ENCODE results near the gene PRR15L. TPM values are rescaled to one million over a fixed set of nuclear protein-coding genes. Genes with fewer than 3 reads are reported as not detected.

PRR15L gene
- total and polyA plus RNA-seq, 2 donors (not counting 1 experiment from before 2014, with no cell fraction given), result not detected

- Histone ChIP-seq H3K4me3 (ENCODE audit: control extremely low read depth in 1 of 5, extremely low read depth in 1 of 5, insufficient read depth in 1 of 5, low read depth in 2 of 5, low read length in 4 of 5) (no peak overlapping the region), H3K4me1 (ENCODE audit: control insufficient read depth in 2 of 2, insufficient read depth in 2 of 2, low read length in 2 of 2) (no peaks in the 10 kb centered on the region), H3K27me3 (replicated peaks in 1 of 4; ENCODE audit: control extremely low read depth in 1 of 4, control insufficient read depth in 3 of 4, insufficient read depth in 4 of 4, low read length in 3 of 4) (no peaks in the 10 kb centered on the region), H3K9ac (ENCODE audit: low read length) (no peak overlapping the region), H4K20me1 (ENCODE audit: control insufficient read depth, insufficient read depth, low read length, poor library complexity, severe bottlenecking) (no peaks in the 10 kb centered on the region), H3K27ac (ENCODE audit: low read length in 2 of 2) (no peak overlapping the region), H3K9me3 (ENCODE audit: control extremely low read depth in 1 of 3, control insufficient read depth in 2 of 3, insufficient read depth in 1 of 3, low read length in 2 of 3) (no peaks in the 10 kb centered on the region), H2AFZ (ENCODE audit: insufficient read depth, low read depth, low read length, poor library complexity, severe bottlenecking) (no peak overlapping the region), H3K36me3 (replicated peaks in 1 of 2; ENCODE audit: control extremely low read depth in 1 of 2, control insufficient read depth in 1 of 2, extremely low read depth in 1 of 2, insufficient read depth in 2 of 2, low read length in 1 of 2) (peaks cover 13 to 45% of the 10 kb centered on the region in 2 experiments), H3K79me2 (ENCODE audit: control insufficient read depth, insufficient read depth, low read length) (no peaks in the 10 kb centered on the region), H3K4me2 (replicated peaks; ENCODE audit: low read depth, low read length, poor library complexity, severe bottlenecking) (no peak overlapping the region)
- intact Hi-C loops (cut with micrococcal nuclease), result no loop called here
- no peaks in the 10 kb centered on the region for H3K9me3 Mint-ChIP-seq (ENCODE audit: insufficient read depth)
- 87% methylated on average over 10 of the region's 10 CpGs for WGBS (ENCODE audit: insufficient coverage)
- POLR2A ChIA-PET, result interaction anchor here (0.6 kb wide), 1 partner anchor 93 kb away, joined by 6 read pairs; no protein-coding TSS in a partner anchor
- no peak overlapping the region for H3K27ac Mint-ChIP-seq
- H3K4me3 Mint-ChIP-seq, result no peak overlapping the region
- H3K4me1 Mint-ChIP-seq, result no peaks in the 10 kb centered on the region
- H3K27me3 Mint-ChIP-seq, result no peaks in the 10 kb centered on the region
- no peak for TF ChIP-seq EZH2 (IDR thresholded peaks at IDR 0.05; ENCODE audit: borderline replicate concordance, insufficient read depth, low read depth, low read length, poor library complexity, severe bottlenecking)
- no peak for TF ChIP-seq CTCF (IDR thresholded peaks at IDR 0.05)
- DNase-seq, result no peak
- CTCF ChIA-PET, result interaction anchor here (1.8 kb wide), 1 partner anchor 18 kb away, joined by 5 read pairs; no protein-coding TSS in a partner anchor
- no peak for ATAC-seq (ENCODE audit: low read depth)
Measured at GRCh38 chr17:47929218-47930000, 28.3 kb downstream of the PRR15L start.

- Histone ChIP-seq H3K27ac (ENCODE audit: low read length in 2 of 2) (no peak overlapping the region), H3K4me2 (replicated peaks; ENCODE audit: low read depth, low read length, poor library complexity, severe bottlenecking) (no peak overlapping the region), H3K4me1 (ENCODE audit: control insufficient read depth in 2 of 2, insufficient read depth in 2 of 2, low read length in 2 of 2) (no peaks in the 10 kb centered on the region), H2AFZ (ENCODE audit: insufficient read depth, low read depth, low read length, poor library complexity, severe bottlenecking) (no peak overlapping the region), H3K4me3 (ENCODE audit: control extremely low read depth in 1 of 5, extremely low read depth in 1 of 5, insufficient read depth in 1 of 5, low read depth in 2 of 5, low read length in 4 of 5) (no peak overlapping the region), H3K27me3 (replicated peaks in 1 of 4; ENCODE audit: control extremely low read depth in 1 of 4, control insufficient read depth in 3 of 4, insufficient read depth in 4 of 4, low read length in 3 of 4) (no peaks in the 10 kb centered on the region), H3K36me3 (replicated peaks in 1 of 2; ENCODE audit: control extremely low read depth in 1 of 2, control insufficient read depth in 1 of 2, extremely low read depth in 1 of 2, insufficient read depth in 2 of 2, low read length in 1 of 2) (peaks cover 15 to 55% of the 10 kb centered on the region in 2 experiments), H3K9ac (ENCODE audit: low read length) (no peak overlapping the region), H4K20me1 (ENCODE audit: control insufficient read depth, insufficient read depth, low read length, poor library complexity, severe bottlenecking) (no peaks in the 10 kb centered on the region), H3K9me3 (ENCODE audit: control extremely low read depth in 1 of 3, control insufficient read depth in 2 of 3, insufficient read depth in 1 of 3, low read length in 2 of 3) (no peaks in the 10 kb centered on the region), H3K79me2 (ENCODE audit: control insufficient read depth, insufficient read depth, low read length) (peaks cover 4% of the 10 kb centered on the region)
- no peak overlapping the region for H3K4me3 Mint-ChIP-seq
- DNase-seq, result no peak
- TF ChIP-seq EZH2 (IDR thresholded peaks at IDR 0.05; ENCODE audit: borderline replicate concordance, insufficient read depth, low read depth, low read length, poor library complexity, severe bottlenecking) (no peak), CTCF (IDR thresholded peaks at IDR 0.05) (no peak)
- no CpG with 5 or more reads among the region's 2 CpGs for WGBS (ENCODE audit: insufficient coverage)
- H3K27me3 Mint-ChIP-seq, result no peaks in the 10 kb centered on the region
- H3K9me3 Mint-ChIP-seq (ENCODE audit: insufficient read depth), result no peaks in the 10 kb centered on the region
- intact Hi-C loops (cut with micrococcal nuclease), result no loop called here
- H3K4me1 Mint-ChIP-seq, result no peaks in the 10 kb centered on the region
- POLR2A ChIA-PET, result no interaction called here
- CTCF ChIA-PET, result no interaction called here
- H3K27ac Mint-ChIP-seq, result no peak overlapping the region
- no peak for ATAC-seq (ENCODE audit: low read depth)
Measured at GRCh38 chr17:47928415-47928814, 29.3 kb downstream of the PRR15L start.

Measured in B cell (primary cell).